GM12892 (cell line): ENCODE results near the gene KIF2A.

Experiments
- POLR2A ChIP-seq: IDR thresholded peaks from 2 replicates; pipeline ENCODE4 v1.6.1; 2011; ENCODE audit warnings: low read depth, low read length, control low read depth
- POLR2AphosphoS5 ChIP-seq: IDR thresholded peaks from 2 replicates; pipeline ENCODE4 v1.6.1; 2011; ENCODE audit warnings: low read depth, low read length, control low read depth
- TAF1 ChIP-seq: IDR thresholded peaks from 2 replicates; pipeline ENCODE4 v1.6.1; 2011; ENCODE audit warnings: low read depth, mild to moderate bottlenecking, control low read depth, low read length, borderline replicate concordance

DNA sequence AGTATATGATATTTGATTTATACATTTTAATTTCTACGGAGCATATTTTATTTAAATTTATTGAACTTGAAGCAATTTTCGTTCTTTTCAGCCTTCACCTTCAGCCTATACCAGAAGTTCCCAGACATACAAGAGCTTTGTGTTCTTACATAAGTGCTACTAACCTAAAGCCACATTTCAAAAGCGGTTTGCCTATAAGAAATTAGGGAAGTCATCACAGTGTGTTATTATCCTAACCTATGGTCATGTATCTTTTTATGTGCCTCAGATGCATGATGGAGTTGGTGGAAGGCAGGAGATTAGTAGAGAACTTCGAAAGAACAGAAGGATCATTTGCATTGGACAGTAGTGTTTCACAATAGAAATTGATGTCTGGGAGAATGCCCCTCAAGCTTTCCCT is 3.1 kb downstream of the KIF2A start:
- no peak for TF ChIP-seq POLR2AphosphoS5
- no peak for TF ChIP-seq POLR2A
- TF ChIP-seq TAF1: no peak
